Ishikawa (cell line): ENCODE results near the gene ARL11.

Experiments
- CEBPB ChIP-seq: IDR thresholded peaks from 2 replicates; pipeline ENCODE4 v1.6.1; 2012
- CREB1 ChIP-seq: IDR thresholded peaks from 2 replicates; pipeline ENCODE4 v1.6.1; 2012; ENCODE audit warnings: low read depth
- EGR1 ChIP-seq: IDR thresholded peaks from 2 replicates; pipeline ENCODE4 v1.6.1; 2012
- EP300 ChIP-seq: IDR thresholded peaks from 2 replicates; pipeline ENCODE4 v1.6.1; 2012; ENCODE audit warnings: borderline replicate concordance
- FOXM1 ChIP-seq: IDR thresholded peaks from 2 replicates; pipeline ENCODE4 v1.6.1; 2012; ENCODE audit warnings: low read depth, borderline replicate concordance
- NFIC ChIP-seq: IDR thresholded peaks from 2 replicates; pipeline ENCODE4 v1.6.1; 2012
- RAD21 ChIP-seq: IDR thresholded peaks from 2 replicates; pipeline ENCODE4 v1.6.1; 2012; ENCODE audit warnings: low read depth
- TAF1 ChIP-seq: IDR thresholded peaks from 2 replicates; pipeline ENCODE4 v1.6.1; 2012; ENCODE audit warnings: low read depth, mild to moderate bottlenecking
- TCF12 ChIP-seq: IDR thresholded peaks from 2 replicates; pipeline ENCODE4 v1.6.1; 2012; ENCODE audit warnings: low read depth
- TEAD4 ChIP-seq: IDR thresholded peaks from 2 replicates; pipeline ENCODE4 v1.6.1; 2012
- YY1 ChIP-seq: IDR thresholded peaks from 2 replicates; pipeline ENCODE4 v1.6.1; 2012; ENCODE audit warnings: low read depth
- ZBTB7A ChIP-seq: IDR thresholded peaks from 2 replicates; pipeline ENCODE4 v1.6.1; 2012; ENCODE audit warnings: low read depth
- TF ChIP-seq, protein P1 (sequence below): IDR thresholded peaks from 2 replicates; pipeline ENCODE4 v1.6.1; 2012
- TF ChIP-seq, protein P2 (sequence below): IDR thresholded peaks from 2 replicates; pipeline ENCODE4 v1.6.1; 2012; ENCODE audit warnings: low read depth, mild to moderate bottlenecking
- TF ChIP-seq, protein P3 (sequence below): IDR thresholded peaks from 2 replicates; pipeline ENCODE4 v1.6.1; 2012

ARL11 gene

DNA sequence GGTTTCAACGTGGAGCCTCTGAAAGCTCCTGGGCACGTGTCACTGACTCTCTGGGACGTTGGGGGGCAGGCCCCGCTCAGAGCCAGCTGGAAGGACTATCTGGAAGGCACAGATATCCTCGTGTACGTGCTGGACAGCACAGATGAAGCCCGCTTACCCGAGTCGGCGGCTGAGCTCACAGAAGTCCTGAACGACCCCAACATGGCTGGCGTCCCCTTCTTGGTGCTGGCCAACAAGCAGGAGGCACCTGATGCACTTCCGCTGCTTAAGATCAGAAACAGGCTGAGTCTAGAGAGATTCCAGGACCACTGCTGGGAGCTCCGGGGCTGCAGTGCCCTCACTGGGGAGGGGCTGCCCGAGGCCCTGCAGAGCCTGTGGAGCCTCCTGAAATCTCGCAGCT, 2.3 kb downstream of the ARL11 start:
- TF ChIP-seq ZBTB7A (no peak), EGR1 (no peak), FOXM1 (no peak), TAF1 (no peak), RAD21 (no peak), NFIC (no peak), YY1 (no peak), TEAD4 (no peak), TCF12 (no peak), EP300 (no peak)
- TF ChIP-seq, protein P1, sequence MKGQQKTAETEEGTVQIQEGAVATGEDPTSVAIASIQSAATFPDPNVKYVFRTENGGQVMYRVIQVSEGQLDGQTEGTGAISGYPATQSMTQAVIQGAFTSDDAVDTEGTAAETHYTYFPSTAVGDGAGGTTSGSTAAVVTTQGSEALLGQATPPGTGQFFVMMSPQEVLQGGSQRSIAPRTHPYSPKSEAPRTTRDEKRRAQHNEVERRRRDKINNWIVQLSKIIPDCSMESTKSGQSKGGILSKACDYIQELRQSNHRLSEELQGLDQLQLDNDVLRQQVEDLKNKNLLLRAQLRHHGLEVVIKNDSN = no peak
- TF ChIP-seq, protein P2, sequence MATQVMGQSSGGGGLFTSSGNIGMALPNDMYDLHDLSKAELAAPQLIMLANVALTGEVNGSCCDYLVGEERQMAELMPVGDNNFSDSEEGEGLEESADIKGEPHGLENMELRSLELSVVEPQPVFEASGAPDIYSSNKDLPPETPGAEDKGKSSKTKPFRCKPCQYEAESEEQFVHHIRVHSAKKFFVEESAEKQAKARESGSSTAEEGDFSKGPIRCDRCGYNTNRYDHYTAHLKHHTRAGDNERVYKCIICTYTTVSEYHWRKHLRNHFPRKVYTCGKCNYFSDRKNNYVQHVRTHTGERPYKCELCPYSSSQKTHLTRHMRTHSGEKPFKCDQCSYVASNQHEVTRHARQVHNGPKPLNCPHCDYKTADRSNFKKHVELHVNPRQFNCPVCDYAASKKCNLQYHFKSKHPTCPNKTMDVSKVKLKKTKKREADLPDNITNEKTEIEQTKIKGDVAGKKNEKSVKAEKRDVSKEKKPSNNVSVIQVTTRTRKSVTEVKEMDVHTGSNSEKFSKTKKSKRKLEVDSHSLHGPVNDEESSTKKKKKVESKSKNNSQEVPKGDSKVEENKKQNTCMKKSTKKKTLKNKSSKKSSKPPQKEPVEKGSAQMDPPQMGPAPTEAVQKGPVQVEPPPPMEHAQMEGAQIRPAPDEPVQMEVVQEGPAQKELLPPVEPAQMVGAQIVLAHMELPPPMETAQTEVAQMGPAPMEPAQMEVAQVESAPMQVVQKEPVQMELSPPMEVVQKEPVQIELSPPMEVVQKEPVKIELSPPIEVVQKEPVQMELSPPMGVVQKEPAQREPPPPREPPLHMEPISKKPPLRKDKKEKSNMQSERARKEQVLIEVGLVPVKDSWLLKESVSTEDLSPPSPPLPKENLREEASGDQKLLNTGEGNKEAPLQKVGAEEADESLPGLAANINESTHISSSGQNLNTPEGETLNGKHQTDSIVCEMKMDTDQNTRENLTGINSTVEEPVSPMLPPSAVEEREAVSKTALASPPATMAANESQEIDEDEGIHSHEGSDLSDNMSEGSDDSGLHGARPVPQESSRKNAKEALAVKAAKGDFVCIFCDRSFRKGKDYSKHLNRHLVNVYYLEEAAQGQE = no peak
- TF ChIP-seq, protein P3, sequence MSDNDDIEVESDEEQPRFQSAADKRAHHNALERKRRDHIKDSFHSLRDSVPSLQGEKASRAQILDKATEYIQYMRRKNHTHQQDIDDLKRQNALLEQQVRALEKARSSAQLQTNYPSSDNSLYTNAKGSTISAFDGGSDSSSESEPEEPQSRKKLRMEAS = no peak

DNA sequence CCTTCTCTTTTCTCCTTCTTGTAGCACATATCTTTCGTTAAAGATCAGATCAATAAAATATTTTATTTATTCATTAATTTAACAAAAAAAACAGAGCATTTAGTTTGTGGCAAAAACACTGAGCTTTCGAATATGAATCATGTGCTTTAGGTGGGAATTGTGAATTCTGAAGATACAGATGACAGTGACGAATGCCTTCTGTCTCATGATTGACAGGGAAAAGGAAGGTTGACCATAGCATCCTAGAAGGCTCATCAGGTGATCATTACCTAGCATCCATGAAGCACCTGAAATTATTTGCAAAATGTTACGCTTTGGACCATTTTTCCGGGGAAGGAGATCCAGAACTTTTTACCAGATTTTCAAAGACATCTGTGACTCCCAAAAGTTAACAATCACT, 3.8 kb downstream of the ARL11 start:
- TF ChIP-seq CEBPB = no peak
- TF ChIP-seq RAD21 = no peak
- no peak for TF ChIP-seq TAF1
- no peak for TF ChIP-seq YY1
- TF ChIP-seq EGR1 = no peak
- TF ChIP-seq, protein P2 = no peak
- no peak for TF ChIP-seq EP300
- no peak for TF ChIP-seq CREB1
- TF ChIP-seq, protein P3 = no peak
- TF ChIP-seq FOXM1 = no peak
- TF ChIP-seq NFIC = no peak
- TF ChIP-seq TCF12 = no peak
- TF ChIP-seq ZBTB7A = no peak
- TF ChIP-seq, protein P1 = no peak
- TF ChIP-seq TEAD4 = no peak

DNA sequence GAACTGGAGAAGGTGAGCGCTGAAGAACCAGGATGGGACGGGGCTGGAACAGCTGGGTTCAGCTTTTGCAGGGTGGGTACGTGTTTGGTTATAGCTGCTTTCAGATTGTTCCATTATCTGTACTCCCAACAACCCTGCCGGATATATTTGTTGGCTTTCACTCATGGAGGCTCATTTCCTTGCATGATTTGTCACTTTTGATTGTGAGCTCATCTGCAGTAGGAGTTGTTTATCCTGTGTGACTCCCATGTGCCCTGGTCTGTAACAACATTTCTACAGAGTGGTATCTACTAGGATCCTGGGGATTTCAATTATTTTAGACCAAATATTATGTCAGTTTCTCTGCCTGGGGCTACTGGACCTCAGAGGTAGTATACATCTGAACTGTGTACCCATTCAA, 5.4 kb downstream of the ARL11 start:
- TF ChIP-seq CEBPB (no peak), EGR1 (no peak)

DNA sequence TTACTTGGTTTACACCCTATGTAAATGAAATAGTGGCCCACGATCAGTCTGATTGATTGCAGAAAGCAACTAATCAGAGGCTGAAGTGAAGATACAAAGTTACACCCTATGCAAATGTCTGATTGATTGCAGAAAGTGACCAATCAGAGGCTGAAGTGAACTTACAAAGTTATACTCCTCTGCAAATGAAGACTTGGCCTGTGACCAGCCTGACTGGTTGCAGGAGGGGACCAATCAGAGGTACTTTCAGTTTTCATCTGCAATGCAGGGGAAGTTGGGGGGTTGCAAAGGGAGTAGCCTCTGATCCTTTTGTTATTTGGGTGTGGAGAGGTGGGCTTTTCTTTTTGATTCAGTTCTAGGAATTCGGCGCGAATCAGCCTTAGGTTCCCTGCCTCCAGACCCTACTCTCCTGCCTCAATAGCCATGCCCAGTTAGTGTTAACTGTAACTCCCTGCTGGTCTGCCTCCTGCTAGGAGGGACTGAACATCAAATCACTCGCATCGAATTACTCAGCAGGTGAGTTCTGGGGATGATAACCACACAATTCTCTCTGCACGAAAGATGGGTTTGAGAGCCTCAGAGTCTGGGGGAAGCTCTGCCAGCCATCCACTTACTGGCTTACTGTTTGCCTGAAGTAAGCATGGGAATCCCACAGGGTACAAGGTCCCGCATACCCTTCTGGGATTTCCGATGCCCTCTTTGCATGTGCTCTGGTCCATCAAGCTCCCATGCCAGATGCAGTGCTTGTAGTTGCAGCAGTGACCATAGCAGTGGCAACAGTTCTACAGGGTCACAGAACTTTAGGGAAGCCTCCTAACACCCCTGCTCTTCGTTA, 7.5 kb downstream of the ARL11 start:
- TF ChIP-seq CREB1 (no peak), TCF12 (no peak), FOXM1 (no peak), ZBTB7A (no peak), CEBPB (no peak), RAD21 (no peak), NFIC (no peak), YY1 (no peak), TEAD4 (no peak), EP300 (no peak), TAF1 (no peak), EGR1 (no peak)
- TF ChIP-seq, protein P2 = no peak
- TF ChIP-seq, protein P3 = no peak
- TF ChIP-seq, protein P1 = no peak
